K562 (cell line): ENCODE data around the gene ID1.

ENCODE experiments used
- ATF7 ChIP-seq: fragments of 450-650 bp; IDR thresholded peaks from 2 replicates; pipeline ENCODE4 v1.7.1; 2014; ENCODE audit warnings: mild to moderate bottlenecking, moderate library complexity
- PRPF4 ChIP-seq: fragments of 200-400 bp; formaldehyde crosslinking; IDR thresholded peaks from one replicate; pipeline ENCODE4 v1.6.1; 2017; ENCODE audit warnings: low read length, low read depth, mild to moderate bottlenecking; ENCODE audit not compliant: insufficient read depth, poor library complexity, severe bottlenecking
- RCOR1 ChIP-seq, 2 experiments: IDR thresholded peaks; 2 replicates each; pipeline ENCODE4 v1.6.1; 2012; ENCODE audit warnings: low read depth in 2 of 2, low read length in 2 of 2, borderline replicate concordance in 1 of 2, improper control_type of control experiment in 1 of 2
- TAF7 ChIP-seq: fragments of 450-650 bp; IDR thresholded peaks from 2 replicates; pipeline ENCODE4 v1.6.1; 2016; ENCODE audit warnings: missing genetic modification characterization, missing compliant biosample characterization
- ZNF121 ChIP-seq: sonication (generic); formaldehyde crosslinking; conservative IDR thresholded peaks from 2 replicates; pipeline ENCODE4 v1.8.0; 2022; ENCODE audit warnings: missing genetic modification reagents
- TF ChIP-seq, protein P1 (sequence below): sonication (generic); formaldehyde crosslinking; IDR thresholded peaks from 2 replicates; pipeline ENCODE4 v1.9.0; 2022; ENCODE audit warnings: mild to moderate bottlenecking, missing genetic modification reagents

DNA sequence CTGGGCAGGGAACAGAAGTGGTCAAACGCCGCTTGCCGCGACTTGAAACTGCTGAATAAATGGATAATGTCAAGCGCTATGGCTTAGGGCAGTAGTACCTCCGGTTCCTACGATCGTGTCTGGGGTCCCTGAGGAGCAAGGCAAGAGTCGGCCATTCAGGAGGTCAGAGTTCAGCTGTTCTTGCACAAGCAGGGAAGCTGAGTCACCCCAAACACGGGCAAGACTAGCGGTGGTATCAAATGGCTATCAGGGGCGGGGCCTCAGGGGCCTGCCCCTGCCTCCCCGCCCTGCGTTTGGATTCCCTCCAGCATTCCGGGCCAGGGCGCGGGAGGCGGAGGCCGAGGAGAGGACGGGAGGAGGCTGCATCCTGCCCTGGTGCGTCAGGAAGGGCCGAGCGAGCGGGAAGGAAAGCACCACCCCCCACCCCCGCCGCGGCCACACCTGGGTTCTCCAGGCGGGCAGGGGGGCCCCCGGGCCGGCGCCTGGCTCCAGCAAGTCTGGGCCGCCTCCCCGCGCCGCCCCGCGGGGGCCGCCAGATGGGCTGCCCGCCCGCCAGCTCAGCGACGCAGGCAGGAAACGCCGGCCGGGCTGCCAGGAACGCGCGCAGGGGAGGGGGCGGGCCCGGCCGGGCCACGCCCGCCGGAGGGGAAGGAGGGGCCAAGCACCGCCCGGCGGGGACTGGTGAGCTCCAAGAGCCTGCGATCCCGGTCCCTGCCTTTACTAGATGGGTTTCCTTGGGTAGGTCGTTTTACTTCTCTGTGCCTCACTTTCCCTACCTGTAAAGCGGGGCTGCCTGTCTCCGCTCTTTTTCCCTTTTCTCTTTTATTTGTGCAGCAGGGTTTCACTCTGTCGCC, 32.2 kb upstream of the ID1 start:
- TF ChIP-seq RCOR1 (IDR thresholded peaks at IDR 0.05; ENCODE audit: borderline replicate concordance in 1 of 2, low read depth in 2 of 2, low read length in 2 of 2): peak; percentile 50 to 82
- TF ChIP-seq, protein P1, sequence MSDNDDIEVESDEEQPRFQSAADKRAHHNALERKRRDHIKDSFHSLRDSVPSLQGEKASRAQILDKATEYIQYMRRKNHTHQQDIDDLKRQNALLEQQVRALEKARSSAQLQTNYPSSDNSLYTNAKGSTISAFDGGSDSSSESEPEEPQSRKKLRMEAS (CRISPR knock-in tag): peak; percentile 49; the same call in 1 of the 2 replicates
- TF ChIP-seq ZNF121: no peak
- TF ChIP-seq PRPF4: no peak
- peak; percentile 89 for TF ChIP-seq ATF7
- TF ChIP-seq TAF7 (tag): peak; percentile 73
